OCI-M2 (cell line): Measurements from ENCODE around the gene COG4.

ENCODE experiments used
- DNase-seq: peaks from one replicate; lab custom pipeline; 2025; ENCODE audit not compliant: unreplicated experiment; lab: John Stamatoyannopoulos, UW

COG4 gene

DNA sequence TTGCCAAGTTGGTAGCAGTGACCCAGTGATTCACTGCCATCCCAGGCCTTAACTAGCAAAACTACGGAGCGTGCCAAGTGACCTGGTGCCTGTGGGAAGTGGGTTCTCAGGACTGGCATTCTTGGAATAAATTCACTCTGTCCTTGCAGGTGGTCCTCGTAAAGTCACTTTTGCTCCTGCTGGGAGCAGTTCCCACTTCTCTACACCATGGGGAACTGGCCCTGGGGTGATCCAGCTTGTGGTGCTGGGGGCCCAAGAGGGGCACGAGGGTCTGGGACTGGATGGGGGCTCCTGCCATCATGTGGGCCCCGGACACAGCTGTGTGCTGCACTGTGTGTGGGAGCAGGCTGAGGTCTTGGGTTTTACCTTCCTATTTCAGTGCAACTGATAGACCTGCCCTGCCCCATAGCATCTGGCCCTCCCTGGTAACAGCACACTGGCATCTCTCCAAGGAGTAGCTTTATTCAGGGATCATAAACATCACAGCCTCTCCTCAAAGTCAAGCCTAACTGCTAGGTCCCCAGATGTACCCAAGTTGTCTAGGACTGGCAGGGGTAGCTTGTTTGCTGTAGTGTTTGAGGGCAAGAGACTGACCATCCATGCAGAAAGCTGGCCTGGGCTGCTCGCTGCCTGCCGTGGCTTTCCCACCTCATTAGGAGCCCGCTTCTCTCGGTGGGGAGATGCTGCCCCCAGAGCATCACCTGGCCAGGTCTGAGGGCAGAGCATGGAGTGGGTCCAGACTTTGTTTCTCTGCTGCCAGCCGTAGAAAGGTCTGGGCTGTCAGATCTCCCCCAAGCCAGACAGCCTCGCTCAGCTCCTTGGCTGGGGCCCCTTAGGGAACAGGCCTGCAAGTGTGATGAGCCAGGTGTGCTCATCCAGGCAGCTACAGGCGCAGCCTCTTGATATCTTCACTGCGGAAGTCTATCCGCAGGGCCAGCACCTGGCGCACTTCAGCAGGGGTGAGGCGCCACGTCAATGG lies 42.9 kb downstream of the COG4 start:
- DNase-seq, result no peak

DNA sequence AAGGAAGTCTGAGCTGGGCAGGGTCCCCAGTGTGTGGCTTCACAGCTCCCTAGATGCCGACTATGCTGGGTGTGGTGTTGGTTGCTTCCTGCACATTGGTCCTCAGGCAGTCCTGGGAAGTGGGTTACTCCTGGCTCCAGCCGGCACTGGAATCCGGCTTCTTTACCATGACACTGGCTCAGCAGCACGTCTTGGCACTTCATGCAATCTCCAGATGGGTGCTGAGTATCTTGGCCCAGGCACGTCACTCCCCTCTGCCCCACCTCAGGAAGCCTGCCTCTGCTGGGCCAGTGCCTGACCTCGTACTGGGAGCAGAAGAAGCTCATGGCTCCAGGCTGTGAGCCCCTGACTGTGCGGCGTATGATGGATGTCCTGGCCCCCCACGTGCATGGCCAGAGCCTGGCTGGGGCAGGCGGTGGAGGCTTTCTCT lies 44.4 kb downstream of the COG4 start:
- no peak for DNase-seq

DNA sequence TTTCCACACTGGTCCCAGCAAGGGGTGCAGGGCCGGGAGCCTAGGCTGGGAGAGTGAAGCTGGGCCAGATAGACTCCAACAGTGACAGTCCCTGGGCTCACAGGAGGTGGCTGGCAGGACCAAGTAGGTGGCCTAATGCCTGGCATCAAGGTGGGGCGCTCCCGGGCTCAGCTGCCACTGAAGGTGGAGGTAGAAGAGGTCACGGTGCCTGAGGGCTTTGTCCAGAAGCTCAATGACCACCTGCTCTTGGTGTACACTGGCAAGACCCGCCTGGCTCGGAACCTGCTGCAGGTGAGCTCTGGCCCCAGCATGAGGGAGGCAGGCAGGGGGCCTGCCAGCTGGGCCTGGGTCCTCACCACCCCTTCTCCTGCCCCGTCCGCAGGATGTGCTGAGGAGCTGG lies 45.2 kb downstream of the COG4 start:
- no peak for DNase-seq

DNA sequence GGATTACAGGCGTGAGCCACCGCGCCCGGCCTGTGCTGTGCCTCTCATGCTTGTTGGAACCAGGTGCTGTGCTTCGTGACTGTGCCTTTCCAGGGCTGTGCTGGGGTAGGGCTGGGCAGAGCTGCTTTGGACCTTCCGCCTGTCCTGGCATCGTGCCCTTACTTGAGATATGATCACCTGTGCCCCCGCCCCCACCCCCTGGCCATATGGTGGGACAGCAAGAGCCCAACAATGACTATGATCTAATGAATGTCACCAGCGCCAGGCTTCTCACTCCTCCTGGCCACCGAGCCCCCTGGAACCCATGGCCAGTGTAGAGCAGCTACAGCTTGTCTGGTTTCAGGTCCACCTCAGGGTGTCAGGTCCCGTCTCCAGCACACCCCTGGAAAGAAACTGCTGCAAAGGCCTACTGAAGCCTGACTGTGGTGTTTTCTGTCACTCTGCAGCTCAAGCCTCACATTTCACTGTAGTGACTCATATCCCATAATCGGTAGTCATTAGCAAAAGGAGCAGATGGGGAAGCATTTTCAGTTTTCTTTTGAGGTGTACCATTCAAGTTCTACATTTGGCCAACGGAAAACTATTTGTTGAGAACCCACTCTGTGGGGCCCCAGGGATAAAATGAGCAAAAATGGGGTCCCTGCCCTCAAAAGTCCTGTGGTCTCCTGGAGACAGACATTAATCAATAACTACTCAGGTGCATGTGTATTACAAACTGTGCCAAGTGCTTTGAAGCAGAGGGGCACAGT lies 46.9 kb downstream of the COG4 start:
- DNase-seq, result no peak

DNA sequence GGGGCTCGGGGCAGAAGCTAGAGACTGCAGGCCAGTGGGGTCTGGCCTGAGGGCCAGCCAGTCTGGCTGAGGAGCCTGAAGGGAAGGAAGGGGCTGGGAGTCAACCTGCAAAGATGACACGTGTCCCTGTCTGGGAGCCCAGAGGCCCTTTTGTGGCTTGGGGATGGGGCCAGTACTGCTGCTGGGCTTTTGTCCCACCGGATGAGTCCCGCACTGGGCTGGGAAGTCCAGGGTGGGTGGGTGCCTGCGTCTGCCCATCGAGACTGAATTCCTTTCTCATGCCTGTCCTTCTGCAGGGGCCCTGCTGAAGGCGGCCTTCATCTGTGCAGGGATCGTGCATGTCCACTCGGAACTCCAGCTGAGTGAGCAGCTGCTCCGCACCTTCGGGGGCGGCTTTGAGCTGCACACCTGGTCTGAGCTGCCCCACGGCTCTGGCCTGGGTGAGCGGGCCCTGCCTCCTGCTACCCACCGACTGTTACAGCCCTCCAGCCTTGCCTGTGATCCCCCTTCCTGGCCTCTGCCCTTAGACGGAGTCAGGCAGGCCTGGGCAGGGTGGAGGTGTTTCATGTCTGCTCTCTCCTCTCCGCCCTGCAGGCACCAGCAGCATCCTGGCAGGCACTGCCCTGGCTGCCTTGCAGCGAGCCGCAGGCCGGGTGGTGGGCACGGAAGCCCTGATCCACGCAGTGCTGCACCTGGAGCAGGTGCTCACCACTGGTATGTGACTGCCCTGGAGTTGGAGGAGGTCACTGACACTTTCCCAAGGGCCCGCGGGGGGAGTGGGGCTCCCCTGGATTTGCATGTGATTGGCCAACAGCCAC lies 48.1 kb downstream of the COG4 start:
- DNase-seq, result no peak

DNA sequence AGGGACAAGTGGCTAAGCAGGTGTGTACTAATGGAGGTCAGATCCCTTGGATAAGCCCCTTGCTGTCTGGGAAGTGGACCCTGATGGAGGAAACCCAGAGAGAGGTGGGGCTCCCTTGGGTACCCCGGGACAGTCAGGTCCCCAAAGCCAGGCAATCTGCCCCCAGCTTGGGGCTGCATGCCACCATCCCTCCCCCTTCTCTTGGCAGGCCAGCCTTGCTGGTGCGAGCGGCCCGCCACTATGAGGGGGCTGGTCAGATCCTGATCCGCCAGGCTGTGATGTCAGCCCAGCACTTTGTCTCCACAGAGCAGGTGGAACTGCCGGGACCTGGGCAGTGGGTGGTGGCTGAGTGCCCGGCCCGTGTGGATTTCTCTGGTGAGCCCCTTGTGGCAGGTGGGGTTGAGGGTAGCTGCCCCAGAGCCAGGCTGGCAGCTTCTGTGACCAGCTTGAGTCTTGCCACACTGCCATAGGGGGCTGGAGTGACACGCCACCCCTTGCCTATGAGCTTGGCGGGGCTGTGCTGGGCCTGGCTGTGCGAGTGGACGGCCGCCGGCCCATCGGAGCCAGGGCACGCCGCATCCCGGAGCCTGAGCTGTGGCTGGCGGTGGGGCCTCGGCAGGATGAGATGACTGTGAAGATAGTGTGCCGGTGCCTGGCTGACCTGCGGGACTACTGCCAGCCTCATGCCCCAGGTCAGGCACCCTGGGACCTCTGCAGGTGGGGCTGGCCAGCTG lies 48.9 kb downstream of the COG4 start:
- no peak for DNase-seq

DNA sequence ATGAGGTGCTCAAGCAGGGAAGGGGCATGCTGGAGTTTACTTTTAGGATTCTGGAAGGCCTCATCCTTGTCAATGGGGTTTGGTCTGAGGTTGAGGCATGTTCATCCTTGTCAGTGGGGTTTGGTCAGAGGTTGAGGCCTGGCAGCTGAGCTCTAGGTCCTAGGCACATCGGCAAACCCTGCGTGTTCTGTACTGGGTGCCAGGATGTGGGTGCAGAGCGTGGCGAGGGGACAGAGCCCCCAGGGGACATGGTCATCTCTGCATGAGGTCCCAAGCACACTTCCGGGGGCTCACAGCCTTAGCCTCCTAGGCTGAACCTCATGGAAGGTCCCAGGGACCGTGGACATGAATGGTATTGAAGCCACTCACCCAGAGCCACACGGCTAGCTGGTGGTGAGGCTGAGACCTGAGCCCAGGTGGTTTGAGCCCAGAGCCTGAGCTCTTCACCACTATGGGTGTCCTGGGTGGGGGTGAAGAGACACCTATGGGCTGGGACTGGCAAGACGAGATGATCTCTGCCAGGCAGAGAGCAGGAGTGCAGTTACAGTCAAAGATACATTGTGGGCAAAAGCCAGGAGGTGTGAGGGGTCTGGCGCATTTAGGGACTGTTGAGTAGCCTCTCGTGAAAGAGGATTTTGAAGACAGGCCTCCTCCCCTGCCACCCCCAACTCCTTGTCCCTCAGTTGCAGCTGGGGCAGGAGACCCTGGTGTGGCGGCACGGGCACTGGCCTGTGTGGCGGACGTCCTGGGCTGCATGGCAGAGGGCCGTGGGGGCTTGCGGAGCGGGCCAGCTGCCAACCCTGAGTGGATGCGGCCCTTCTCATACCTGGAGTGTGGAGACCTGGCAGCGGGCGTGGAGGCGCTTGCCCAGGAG lies 49.7 kb downstream of the COG4 start:
- no peak for DNase-seq

DNA sequence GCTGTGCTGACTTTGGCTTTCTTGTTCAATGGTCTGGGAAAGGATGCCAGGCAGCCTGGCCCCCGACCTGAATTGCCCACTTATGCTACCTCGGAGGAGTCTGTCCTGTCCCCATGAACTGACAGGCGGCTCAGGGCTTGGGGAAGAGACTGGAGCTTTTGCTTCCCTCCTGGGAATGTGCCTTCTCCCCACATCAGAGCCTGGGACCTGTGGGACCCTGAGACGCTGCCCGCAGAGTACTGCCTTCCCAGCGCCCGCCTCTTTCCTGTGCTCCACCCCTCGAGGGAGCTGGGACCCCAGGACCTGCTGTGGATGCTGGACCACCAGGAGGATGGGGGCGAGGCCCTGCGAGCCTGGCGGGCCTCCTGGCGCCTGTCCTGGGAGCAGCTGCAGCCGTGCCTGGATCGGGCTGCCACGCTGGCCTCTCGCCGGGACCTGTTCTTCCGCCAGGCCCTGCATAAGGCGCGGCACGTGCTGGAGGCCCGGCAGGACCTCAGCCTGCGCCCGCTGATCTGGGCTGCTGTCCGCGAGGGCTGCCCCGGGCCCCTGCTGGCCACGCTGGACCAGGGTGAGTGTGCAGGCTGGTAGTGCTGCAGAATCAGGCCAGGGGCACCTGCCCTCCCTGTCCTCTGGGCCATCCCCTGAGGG lies 50.4 kb downstream of the COG4 start:
- DNase-seq, result no peak

DNA sequence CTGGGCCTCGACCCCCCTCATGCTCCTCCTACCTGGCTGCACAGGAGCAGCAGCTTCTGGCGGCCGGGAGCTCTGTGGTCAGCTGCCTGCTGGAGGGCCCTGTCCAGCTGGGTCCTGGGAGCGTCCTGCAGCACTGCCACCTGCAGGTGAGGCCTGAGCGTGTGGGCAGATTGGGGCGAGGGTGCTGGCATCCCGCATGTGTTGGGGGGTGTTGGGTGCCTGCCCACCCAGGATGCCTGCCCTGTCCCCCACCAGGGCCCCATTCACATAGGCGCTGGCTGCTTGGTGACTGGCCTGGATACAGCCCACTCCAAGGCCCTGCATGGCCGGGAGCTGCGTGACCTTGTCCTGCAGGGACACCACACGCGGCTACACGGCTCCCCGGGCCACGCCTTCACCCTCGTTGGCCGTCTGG lies 52.4 kb downstream of the COG4 start:
- no peak for DNase-seq

DNA sequence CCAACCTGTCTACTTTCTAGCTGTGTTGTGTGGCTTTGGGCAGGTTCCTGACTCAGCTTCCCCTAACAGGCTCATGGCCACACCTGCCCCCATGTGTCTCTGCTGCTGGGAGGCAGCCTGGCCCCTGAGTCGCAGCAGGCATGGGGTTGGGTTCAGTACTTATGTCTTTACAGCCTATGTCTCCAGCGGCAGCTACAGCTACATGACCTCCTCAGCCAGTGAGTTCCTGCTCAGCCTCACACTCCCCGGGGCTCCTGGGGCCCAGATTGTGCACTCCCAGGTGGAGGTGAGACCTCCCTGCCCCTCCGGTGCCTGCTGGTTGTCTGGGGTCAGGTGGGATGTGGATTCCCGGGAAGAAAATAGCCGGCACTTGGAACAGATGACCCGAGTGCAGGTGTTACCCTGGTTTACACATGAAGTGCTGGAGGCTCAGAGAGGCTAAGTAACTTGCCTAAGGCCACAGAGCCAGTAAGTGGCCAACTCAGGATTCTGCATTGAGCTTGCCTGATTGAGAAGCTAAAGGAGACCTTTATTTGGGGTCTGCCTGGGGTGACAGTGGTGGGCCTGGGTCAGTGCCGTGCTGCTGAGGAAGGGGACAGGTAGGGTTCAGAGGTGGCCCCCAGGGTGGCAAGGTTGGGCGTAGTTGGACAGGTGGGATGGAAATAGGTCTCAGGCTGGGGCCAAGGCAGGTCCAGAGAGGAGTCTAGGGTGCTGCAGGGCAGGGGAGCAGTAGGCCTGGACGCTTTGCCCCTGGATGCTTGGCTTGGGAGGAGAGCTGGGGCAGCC lies 53.0 kb downstream of the COG4 start:
- no peak for DNase-seq

DNA sequence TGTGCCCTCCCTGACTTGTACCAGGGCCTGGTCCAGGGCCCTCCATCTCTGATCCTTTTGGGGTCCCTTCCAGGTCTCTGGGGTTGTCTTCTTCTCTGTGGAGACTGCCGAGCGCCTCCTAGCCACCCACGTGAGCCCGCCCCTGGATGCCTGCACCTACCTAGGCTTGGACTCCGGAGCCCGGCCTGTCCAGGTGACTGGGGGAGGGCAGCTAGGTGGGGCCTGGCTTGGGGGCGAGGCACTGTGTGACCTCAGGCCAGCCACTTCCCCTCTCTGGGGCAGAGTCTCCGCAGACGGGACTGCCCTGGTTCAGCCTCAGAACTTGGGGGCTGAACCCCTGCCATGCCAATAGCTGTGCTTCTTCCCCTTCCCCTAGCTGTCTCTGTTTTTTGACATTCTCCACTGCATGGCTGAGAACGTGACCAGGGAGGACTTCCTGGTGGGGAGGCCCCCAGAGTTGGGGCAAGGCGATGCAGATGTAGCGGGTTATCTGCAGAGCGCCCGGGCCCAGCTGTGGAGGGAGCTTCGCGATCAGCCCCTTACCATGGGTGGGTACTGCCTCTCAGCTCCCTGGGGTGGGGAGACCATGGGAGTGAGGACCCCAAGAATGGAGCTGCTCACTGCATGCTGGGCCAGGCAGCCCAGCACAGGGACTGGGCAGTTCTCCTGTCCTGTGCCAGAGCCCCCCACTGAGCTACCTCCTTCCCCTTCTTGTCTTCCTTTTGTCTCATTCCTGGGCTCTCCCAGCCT lies 54.4 kb downstream of the COG4 start:
- DNase-seq, result no peak

DNA sequence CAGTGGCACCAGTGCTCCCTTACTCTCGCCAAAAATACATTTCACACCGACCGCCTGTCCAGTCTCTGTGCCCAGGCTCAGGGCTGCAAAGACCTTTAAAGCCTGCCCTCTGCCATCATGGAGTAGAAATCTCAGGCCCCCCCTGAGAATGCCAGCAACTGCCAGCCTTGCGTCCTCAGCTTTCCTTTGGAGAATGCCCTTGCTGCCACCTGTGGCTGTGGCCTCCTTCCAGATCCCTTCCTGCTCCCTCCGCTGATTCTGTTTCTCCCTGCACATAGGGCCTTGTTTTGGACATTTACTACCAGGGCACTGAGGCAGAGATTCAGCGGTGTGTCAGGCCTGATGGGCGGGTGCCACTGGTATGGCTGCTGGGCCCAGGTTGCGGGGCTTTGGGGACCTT lies 55.7 kb downstream of the COG4 start:
- no peak for DNase-seq

DNA sequence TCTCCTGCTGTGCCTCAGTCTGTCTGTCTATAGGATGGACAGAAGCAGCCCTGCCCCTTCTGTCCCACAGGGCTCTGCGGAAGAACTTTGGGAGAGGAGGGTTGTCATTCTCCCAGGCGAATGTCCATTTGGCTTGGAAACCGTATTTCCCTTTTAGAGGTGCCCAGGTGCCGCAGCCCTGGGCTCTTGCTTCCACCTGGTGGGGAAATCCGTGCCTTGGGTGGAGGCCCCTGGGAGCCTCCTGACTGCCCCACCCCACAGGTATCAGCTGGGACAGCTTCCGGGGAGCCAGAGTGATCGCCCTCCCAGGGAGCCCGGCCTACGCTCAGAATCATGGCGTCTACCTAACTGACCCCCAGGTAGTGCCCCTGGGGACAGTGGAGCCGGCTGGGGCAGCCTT lies 56.2 kb downstream of the COG4 start:
- no peak for DNase-seq

DNA sequence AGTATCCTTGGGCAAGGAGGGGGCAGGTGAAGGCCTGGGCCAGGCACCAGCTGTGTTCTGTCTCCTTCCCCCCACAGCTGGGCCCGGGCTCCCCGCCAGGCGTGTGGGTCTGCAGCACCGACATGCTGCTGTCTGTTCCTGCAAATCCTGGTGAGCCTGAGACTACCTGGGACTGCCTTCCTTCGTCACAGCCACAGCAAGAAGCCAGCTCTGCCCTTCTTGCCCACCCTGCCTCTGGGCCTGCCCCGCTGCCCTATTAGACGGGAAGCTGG lies 56.6 kb downstream of the COG4 start:
- no peak for DNase-seq

DNA sequence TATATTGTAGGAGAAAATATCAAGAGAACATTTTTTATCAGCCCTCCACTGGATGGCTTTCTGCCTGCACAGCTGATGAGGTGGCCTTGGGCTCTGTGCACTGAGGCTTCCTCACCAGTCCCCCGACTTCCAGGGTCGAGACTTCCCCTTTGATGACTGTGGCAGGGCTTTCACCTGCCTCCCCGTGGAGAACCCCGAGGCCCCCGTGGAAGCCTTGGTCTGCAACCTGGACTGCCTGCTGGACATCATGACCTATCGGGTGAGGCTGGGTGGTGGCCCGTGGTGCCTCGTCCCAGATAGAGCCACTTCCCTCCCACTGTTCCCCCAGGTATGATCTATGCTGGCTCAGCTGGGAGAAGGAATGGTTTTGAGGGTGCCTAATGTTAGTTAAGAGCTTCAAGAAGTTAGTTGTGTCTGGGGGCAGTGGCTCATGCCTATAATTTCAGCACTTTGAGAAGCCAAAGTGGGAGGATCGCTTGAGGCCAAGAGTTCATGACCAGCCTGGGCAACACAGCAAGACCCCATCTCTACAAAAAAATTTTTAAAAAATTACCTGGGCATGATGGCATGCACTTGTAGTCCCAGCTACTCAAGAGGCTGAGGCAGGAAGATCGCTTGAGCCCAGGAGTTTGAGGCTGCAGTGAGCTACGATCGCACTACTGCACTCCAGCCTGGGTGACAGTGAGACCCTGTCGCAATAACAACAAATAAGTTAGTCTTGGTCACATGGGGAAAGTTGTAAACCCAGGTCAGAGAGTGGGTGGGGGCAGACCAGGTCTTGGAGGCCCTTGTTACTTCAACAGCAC lies 57.2 kb downstream of the COG4 start:
- DNase-seq, result no peak

DNA sequence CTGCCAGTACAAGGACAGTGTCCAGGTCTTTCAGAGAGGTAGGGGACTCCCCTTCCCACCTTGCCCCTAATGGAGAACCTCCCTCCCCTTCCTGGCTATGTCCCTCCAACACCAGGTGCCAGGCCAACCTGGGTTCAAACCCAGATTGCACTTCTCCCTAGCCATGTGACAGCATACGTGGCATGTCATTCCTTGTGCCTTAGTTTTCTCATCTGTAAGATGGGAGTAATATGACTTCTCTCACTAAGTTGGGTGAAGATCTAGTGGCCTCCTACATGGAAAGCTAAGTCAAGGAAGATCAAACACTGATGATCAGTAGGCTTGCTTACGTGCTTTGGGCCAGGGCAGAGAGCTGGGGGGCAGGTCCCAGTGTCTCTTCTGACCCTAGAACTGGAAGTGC lies 60.1 kb downstream of the COG4 start:
- no peak for DNase-seq

DNA sequence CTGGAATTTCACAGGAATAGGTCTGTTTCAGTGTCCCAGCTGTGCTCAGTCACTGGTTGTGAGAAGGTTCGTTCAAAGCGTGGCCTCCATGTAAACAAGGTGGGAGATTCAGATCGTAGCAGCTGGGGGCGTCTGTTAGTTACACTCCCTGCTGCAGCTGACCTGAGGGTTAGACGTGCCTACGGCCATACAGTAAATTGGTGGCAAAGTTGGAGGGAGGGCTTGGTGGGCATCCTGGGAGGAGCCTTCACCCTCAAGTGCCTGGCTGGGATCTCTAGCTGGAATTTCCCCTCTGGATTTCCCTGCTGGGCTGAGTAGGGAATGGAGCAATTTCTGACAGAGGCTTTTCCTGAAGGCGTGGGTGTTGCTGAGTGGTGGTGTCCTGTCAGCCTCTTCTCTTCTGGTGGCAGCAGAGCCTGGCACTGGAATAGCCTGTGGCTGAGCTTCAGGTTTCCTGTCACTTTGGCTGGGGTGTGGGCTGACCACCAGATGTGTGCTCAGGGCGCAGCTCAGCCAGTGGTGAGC lies 62.6 kb downstream of the COG4 start:
- DNase-seq, result no peak
